Brain pericyte (primary cell): Measurements from ENCODE around the gene SHC3.
"Not testable (repeated sequence)": the region's sequence is repeated elsewhere in the genome, so short reads cannot be mapped to it uniquely, and the experiment has no call there.

ENCODE experiments used
- DNase-seq: peaks from one replicate; pipeline ENCODE4 v3.0.0-alpha.2; 2012; ENCODE audit warnings: low read depth, low spot score

The SHC3 gene

DNA sequence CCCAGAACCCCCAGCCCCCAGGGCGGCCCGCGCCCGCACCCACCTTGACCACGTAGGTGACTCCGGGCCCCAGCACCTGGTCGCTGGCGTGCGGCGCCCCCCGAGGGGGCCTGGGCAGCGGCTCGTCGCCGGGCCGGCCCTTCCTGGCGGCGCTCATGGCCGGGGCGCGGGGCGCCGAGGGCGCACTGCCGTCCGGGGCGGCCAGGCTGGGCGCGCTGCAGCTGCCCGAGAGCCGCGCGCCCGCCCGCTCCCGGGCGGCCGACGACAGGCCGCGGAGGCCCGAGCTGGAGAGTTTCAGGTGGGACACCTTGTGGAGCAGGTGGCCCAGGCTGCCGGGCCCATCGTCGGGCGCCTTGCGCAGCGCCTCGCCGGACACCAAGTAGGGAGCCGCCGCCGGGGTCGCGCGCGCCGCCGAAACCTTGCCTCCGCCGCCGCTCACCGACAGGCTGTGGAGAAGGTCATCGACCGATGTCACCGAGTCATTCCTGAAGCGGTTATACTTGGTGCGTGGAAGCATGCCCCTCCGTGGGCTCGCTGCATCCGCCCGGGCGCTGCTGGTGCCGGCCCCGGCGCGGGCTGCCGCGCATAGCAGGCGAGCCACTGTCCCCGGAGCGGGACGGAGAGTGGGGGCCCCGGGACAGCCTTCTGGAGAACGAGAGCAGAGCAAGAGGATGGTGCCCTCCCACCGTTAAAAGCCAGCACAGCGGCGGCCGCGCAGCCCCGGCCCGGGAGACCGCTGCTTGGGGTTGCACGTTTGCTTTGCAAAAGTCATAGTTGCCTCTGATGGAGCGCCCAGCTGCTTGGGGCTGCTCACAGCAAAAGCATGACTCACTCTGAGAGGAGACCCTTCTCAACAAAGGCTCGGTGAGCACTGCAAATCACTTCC, at the start of gene SHC3:
Gene SHC3, minus strand, starts transcription at position 875 of the 886 bp plus-strand sequence. Its CDS starts 358 bp downstream, at position 517.
- no peak for DNase-seq

DNA sequence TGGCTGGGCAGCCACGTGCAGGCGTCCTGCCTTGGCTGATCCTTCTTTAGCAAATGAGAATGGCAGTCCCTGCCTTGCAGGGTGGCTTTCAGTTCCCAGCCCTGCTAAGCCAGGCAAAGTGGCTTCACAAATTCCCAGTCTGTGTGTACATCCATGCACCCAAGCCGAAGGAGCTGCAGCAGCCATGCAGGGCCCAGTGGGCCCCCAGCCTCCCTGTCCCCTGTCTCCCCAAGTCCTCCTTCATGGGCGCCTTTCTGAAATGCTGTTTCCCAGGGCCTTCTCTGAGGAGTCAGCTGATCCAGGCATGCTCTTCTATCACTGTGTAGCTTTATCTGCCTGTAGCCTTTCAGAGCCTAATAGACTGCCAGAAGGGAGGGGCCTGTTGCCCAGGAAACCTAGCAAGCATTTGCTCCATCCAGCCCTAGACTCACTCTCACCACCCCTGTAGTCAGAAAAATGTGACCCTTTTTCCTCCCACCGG, 47.4 kb upstream of the SHC3 start:
- no peak for DNase-seq

GRCh38 chr9:89225587-89225986, 47.0 kb upstream of the SHC3 start:
- DNase-seq = no peak

DNA sequence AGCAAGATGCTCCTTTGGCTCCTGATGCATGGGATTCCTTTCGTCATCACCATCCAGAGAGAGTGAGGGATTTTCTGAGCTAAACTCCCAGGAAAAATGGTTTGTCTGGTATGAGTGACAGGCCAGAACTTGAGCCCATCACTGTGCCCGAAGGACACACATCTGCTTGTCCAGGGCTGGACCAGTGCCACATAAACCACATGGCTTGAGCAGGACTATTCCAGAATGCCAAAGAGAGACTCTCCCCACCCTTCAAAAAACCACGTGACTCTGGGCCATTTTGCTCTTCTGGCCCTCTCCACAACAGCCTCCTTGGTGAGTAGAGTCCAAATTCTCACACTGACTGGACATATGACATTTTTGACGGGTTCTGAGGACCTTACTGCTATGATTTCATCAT, 46.4 kb upstream of the SHC3 start:
- DNase-seq = no peak

DNA sequence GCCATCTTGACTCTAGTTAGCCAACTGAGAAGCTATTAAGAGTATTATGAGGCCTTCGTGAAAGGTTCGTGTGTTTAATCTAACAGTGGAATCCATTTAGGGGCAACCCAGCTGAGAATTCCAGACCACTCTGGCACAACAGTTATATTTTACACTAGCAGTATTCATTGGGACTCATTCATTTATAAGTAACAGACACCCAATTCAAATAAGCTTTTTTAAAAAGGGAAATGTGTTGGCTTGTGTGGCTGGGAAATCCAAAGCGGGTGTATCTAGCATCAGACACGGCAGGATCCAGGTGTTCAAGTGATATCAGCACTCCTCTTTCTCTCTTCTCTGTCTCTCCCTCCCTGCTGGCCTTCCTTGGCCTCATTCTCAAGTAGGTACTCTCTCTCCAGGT, 46.0 kb upstream of the SHC3 start:
- DNase-seq = no peak

- DNase-seq = no peak
Observed at GRCh38 chr9:89223396-89223977, 44.9 kb upstream of the SHC3 start.

DNA sequence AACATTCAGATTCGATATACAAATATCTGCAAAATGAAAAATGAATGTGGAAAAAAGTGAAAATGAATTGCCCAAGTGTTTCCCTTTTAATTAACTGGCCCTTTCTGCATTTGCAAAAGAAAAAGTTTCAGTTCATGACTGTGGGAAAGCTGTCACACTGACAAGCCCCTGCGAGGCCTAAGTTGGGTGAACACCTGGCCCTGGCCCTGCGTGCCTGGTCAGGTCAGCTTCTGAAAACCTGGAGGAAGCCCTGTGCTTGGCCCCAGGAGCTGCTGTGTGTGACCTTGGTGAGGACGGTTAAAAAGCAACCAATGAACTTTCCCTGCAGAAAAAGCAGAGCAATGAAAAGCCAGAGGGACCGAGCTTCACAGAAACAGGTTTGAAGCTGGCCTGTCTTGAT, 41.0 kb upstream of the SHC3 start:
- DNase-seq = no peak

DNA sequence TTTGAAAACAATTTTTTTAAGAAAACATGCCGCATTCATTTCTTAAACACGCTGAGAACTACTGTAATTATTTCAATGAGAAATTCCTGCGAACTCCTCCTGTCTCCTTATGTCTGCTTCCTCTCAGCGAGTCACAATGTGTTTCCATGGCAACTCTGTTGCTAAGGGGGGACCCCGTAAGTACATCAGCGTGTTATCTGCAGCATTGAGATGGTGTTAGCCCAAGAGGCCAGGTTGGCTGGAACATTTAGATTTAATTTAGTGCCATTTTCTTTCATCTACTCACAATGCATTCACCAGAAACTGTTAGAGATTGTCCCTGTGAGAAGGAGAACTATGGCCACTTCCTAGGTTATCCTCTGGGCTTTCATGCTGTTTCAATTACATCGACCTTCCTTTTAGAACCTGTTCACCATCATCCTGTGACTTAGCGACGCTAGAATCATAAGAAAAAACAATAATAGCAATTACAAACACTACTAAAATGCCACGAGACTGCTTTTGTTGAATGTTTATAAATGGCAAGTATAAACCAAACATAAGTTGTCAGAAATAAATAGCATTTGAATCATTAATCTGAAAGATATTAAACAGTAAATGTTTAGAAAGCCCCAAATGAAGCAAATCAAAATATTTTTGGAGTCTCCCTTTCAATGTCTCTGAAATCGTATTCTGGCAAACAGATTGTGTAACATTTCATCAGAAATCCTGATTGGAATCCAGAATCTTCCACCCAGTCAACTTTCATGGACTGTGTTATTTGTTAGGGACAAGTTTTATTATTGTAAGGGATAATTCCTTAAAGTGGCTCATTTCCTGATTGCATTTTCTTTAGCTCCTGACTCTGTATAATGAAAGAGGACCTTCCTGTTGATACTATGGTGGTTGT, 39.7 kb upstream of the SHC3 start:
- DNase-seq = no peak

DNA sequence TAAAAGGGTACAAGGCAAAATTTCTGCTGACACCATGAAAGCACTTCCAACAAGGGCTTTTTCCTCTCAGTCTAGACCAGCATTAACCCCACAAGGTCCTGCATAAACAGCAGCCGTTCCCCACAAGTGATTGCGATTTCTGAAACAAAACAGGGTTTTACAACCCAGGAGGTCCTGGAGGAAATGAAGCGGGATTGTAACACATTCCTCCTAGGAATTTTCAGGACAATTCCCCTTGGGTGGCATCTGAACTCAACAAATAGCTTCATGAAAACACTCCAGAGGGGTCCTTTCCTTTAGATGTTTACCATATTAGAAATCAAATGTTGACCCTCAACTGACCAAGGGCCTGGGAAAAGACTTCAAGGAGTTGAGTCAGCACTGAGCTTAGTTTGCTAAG, 36.7 kb upstream of the SHC3 start:
- no peak for DNase-seq

- no peak for DNase-seq
Observed at GRCh38 chr9:89213396-89213880, 34.8 kb upstream of the SHC3 start.

GRCh38 chr9:89212171-89212570, 33.6 kb upstream of the SHC3 start:
- no peak for DNase-seq

DNA sequence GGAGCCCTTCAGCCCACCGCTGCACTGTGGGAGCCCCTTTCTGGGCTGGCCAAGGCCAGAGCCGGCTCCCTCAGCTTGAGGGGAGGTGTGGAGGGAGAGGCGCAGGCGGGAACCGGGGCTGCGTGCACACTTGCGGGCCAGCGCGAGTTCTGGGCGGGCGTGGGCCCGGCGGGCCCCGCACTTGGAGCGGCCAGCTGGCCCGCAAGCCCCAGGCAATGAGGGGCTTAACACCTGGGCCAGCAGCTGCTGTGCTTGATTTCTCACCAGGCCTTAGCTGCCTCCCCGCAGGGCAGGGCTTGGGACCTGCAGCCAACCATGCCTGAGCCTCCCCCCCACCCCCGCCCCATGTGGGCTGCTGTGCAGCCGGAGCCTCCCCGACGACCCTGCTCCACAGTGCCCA, 30.7 kb upstream of the SHC3 start:
- DNase-seq = not testable (repeated sequence)

- no peak for DNase-seq
Observed at GRCh38 chr9:89207026-89207425, 28.4 kb upstream of the SHC3 start.

DNA sequence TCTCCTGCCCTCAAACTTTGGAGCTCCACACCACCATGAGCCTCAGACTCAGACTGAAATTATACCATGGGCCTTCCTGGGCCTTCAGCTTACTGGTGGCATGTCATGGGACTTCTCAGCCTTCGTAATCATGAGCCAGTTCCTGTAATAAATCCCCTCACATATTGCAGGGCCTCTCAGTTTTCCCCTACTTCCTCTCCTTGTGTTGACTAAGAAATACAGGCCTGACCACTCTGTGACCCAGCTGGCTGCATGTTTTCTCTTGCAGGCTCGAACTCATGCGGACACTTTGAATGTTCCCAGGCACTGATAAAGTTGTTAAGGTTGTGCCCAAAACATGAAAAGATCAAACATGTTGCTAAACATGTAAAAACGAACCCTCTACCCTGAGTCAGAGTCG, 26.2 kb upstream of the SHC3 start:
- no peak for DNase-seq

DNA sequence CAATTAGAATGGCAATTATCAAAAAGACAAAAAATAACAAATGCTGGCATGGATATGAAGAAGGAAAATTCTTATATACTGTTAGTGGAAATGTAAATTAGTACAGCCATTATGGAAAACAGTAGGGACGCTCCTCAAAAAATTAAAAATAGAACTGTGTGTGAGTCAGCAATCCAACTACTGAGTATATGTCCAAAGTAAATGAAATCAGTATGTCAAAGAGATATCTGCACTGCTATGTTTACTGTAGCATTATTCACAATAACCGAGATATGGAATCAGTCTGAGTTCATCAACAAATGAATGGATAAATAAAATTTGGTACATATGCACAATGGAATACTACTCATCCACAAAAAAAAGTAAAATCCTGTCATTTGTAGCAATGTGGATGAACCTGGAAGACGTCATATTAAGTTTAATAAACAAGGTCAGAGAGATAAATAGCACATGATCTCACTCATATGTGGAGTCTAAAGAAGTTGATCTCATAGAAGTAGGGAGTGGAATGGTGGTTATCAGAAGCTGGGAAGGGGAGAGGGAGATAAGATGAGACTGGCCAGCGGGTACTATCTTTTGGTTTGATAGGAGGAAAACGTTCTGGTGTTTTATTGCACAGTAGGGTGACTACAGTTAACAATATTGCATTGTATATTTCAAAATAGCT, 16.6 kb upstream of the SHC3 start:
- DNase-seq = no peak

- DNase-seq = no peak
Observed at GRCh38 chr9:89194421-89195130, 16.0 kb upstream of the SHC3 start.

- DNase-seq = no peak
Observed at GRCh38 chr9:89191004-89191403, 12.4 kb upstream of the SHC3 start.

DNA sequence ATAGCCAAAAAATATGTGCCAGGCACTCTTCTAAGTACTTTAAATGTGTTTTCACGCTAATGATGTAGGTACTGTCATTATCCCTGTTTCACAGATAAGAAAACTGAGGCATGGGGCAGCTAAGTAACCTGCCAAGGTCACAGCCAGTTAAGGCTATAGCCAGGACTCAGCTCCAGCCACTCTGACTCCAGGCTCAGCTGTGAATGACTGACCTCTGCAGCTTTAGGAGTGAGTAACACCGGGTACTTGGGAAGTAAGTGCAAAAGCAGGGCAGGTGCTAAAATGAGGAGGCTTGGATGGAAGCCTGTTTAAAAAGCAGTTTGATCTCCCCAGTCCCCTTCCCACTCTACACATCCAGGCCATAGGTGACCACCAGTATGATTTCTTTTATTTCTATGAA, 10.6 kb upstream of the SHC3 start:
- no peak for DNase-seq

DNA sequence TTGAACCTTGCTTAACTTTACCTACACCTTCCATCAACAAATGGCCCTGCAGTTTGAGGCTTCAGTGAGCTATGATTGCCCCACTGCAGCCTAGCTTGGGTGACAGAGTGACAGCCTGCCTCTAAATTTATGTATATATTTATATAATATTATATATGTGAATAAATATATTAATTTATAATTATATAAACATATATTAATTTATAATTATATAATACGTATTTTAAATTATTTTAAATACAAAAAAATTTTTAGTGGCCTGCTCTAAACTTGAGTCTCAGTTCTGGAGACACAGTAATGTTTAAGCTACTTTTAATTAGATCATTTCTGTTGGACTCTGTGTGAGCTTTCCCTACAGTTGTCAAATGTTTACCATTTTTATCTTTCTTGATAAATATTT, 9.3 kb upstream of the SHC3 start:
- DNase-seq = no peak

DNA sequence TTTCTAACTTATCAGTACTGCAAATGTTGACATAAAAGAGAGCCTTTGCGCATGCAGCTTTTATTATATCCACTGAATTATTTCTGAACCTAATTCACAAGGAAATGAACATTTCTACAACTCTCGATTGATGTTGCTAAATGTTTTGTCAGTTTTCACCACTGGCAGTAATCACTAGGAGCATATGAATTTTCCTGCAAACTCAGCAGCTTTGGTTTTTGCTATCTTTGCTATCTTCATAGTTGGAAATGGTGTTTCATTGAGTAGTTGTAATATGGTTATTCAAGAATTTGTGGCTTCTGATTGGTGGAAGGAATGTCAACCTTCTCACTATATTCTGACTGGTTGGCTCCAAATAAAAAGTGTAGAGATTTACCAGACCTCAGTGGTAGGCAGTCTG, 8.9 kb upstream of the SHC3 start:
- DNase-seq = no peak

- no peak for DNase-seq
Observed at GRCh38 chr9:89186960-89187359, 8.3 kb upstream of the SHC3 start.
